ENCODE data around the gene ADIPOR1. TPM values are rescaled to one million over a fixed set of nuclear protein-coding genes. Genes with fewer than 3 reads are reported as not detected.

The ADIPOR1 gene
- total RNA-seq, 4 donors from 2014 or later: 33.8 to 80.8 (median 66.9) TPM

GRCh38 chr1:202959276-202959620 is 1.1 kb upstream of the ADIPOR1 start:
- no peaks in the 10 kb centered on the region for H3K27me3 ChIP-seq
- peaks cover 0 to 5% (median 0%) of the 10 kb centered on the region in 3 donors for H3K36me3 ChIP-seq
- H3K4me3 ChIP-seq: no peak overlapping the region
- peaks cover 3 to 16% (median 11%) of the 10 kb centered on the region in 4 donors for H3K4me1 ChIP-seq
- DNase-seq: no peak
- H3K9me3 ChIP-seq: no peaks in the 10 kb centered on the region
- no peak overlapping the region for H3K27ac ChIP-seq
- TF ChIP-seq POLR2A (IDR thresholded peaks at IDR 0.05) (no peak), CTCF (IDR thresholded peaks at IDR 0.05) (no peak)

- Histone ChIP-seq H3K27me3 (no peaks in the 10 kb centered on the region), H3K4me3 (peak overlapping the region; percentile 86 to 98 (median 94)), H3K36me3 (peaks cover 0 to 5% (median 0%) of the 10 kb centered on the region in 3 donors), H3K9me3 (no peaks in the 10 kb centered on the region), H3K4me1 (peaks cover 6 to 19% (median 11%) of the 10 kb centered on the region in 4 donors), H3K27ac (peak overlapping the region; percentile 89 to 94 (median 92))
- TF ChIP-seq POLR2A (IDR thresholded peaks at IDR 0.05): no peak
- no peak for TF ChIP-seq CTCF (IDR thresholded peaks at IDR 0.05)
- DNase-seq: peak in 1 of 3 donors; percentile 52
Measured at GRCh38 chr1:202958544-202959275, 598 bp upstream of the ADIPOR1 start.

GRCh38 chr1:202956969-202957368 is 1.1 kb downstream of the ADIPOR1 start:
- DNase-seq: no peak
- peak overlapping the region; percentile 15 to 98 (median 88) for H3K4me3 ChIP-seq
- H3K27ac ChIP-seq: peak overlapping the region in 1 of 4 donors; percentile 94
- H3K36me3 ChIP-seq: peaks cover 0 to under 1% (median 0%) of the 10 kb centered on the region in 3 donors
- H3K27me3 ChIP-seq: no peaks in the 10 kb centered on the region
- H3K4me1 ChIP-seq: peaks cover 6 to 25% (median 11%) of the 10 kb centered on the region in 4 donors
- no peak for TF ChIP-seq POLR2A (IDR thresholded peaks at IDR 0.05)
- TF ChIP-seq CTCF (IDR thresholded peaks at IDR 0.05): no peak
- H3K9me3 ChIP-seq: no peaks in the 10 kb centered on the region

- Histone ChIP-seq H3K27ac (no peak overlapping the region), H3K4me1 (peaks cover 6 to 25% (median 11%) of the 10 kb centered on the region in 4 donors), H3K4me3 (no peak overlapping the region), H3K9me3 (no peaks in the 10 kb centered on the region), H3K27me3 (no peaks in the 10 kb centered on the region), H3K36me3 (peaks cover 0 to 17% (median 0%) of the 10 kb centered on the region in 3 donors)
- TF ChIP-seq POLR2A (IDR thresholded peaks at IDR 0.05) (no peak), CTCF (IDR thresholded peaks at IDR 0.05) (no peak)
- no peak for DNase-seq
Measured at GRCh38 chr1:202954057-202954745, 3.9 kb downstream of the ADIPOR1 start.

GRCh38 chr1:202953392-202953791 is 4.7 kb downstream of the ADIPOR1 start:
- no peak for TF ChIP-seq CTCF (IDR thresholded peaks at IDR 0.05)
- no peak for TF ChIP-seq POLR2A (IDR thresholded peaks at IDR 0.05)
- peaks cover 6 to 19% (median 11%) of the 10 kb centered on the region in 4 donors for H3K4me1 ChIP-seq
- H3K4me3 ChIP-seq: no peak overlapping the region
- no peak overlapping the region for H3K27ac ChIP-seq
- H3K27me3 ChIP-seq: no peaks in the 10 kb centered on the region
- no peaks in the 10 kb centered on the region for H3K9me3 ChIP-seq
- no peak for DNase-seq
- H3K36me3 ChIP-seq: peaks cover 0 to 25% (median 0%) of the 10 kb centered on the region in 3 donors

Measured in Peyer's patch (tissue), 4 donors.